HCT116 (cell line): ENCODE results near the gene LCE2B. TPM values are rescaled to one million over a fixed set of nuclear protein-coding genes. Genes with fewer than 3 reads are reported as not detected.

Source experiments
- ATAC-seq: fragments of 200-7000 bp; cut with Tn5 transposase; 2 replicates; pipeline ENCODE4 v1.9.1; 2020; ENCODE audit warnings: mild to moderate bottlenecking, moderate library complexity
- BruUV-seq: library from RNA; stranded (reverse); fragments of 400-500 nt; replicated peaks from 2 replicates; lab custom pipeline; 2021; lab: Mats Ljungman, UMichigan
- CTCF ChIA-PET: fragments of 300-600 bp; sonication (Branson Sonifier 250); formaldehyde crosslinking; loops from one replicate; lab custom pipeline; 2021; ENCODE audit warnings: antibody characterized with exemption; lab: Charles Lee
- POLR2A ChIA-PET: fragments of 300-600, 350-600 bp; sonication (Branson Sonifier 250); formaldehyde crosslinking; loops from one replicate; lab custom pipeline; 2021; ENCODE audit warnings: antibody characterized with exemption; lab: Charles Lee
- RAD21 ChIA-PET, 2 experiments: fragments of 300-600 bp; sonication (Branson Sonifier 250); formaldehyde crosslinking; loops; one replicate each; lab custom pipeline; 2023; ENCODE audit warnings: low total read pairs in 2 of 2; ENCODE audit not compliant: uncharacterized antibody in 2 of 2, unreplicated experiment in 2 of 2, low non-redundant PET in 1 of 2; lab: Charles Lee
- DNase-seq: peaks from one replicate; pipeline ENCODE4 v3.0.0-alpha.2; 2010; ENCODE audit warnings: low read depth, low spot score
- H2AFZ ChIP-seq: fragments of 200-600 bp; shearing (Covaris generic), sonication (generic); 2 replicates; pipeline ENCODE4 v1.6.1; 2017; ENCODE audit warnings: low read depth, mixed run types, mixed read lengths, antibody characterized with exemption, low read length; ENCODE audit not compliant: poor library complexity, severe bottlenecking
- H3K27ac ChIP-seq: 2 replicates; pipeline ENCODE4 v1.5.1; 2012; ENCODE audit warnings: low read depth, low read length
- H3K27me3 ChIP-seq: fragments of 200-600 bp; sonication (generic); 2 replicates; pipeline ENCODE4 v1.6.1; 2016; ENCODE audit warnings: mixed run types, low read length, mixed read lengths; ENCODE audit not compliant: insufficient read depth
- H3K36me3 ChIP-seq, 2 experiments: fragments of 200-500 bp in 1 of 2; fragments of 200-600 bp in 1 of 2; sonication (Bioruptor generic) in 1 of 2; sonication (generic) in 1 of 2; 2 replicates each; pipeline versions ENCODE4 v1.5.1 to v1.6.1; 2014 to 2016; ENCODE audit warnings: low read length in 2 of 2, inconsistent platforms in 1 of 2, mixed read lengths in 1 of 2, mixed run types in 1 of 2; ENCODE audit not compliant: insufficient read depth in 2 of 2, control insufficient read depth in 1 of 2
- H3K4me1 ChIP-seq, 2 experiments: fragments of 200-600 bp in 1 of 2; sonication (generic) in 1 of 2; 2 replicates each; pipeline versions ENCODE4 v1.5.1 to v1.6.1; 2012 to 2017; ENCODE audit warnings: low read length in 2 of 2, inconsistent platforms in 1 of 2, mild to moderate bottlenecking in 1 of 2, mixed read lengths in 1 of 2, mixed run types in 1 of 2, moderate library complexity in 1 of 2; ENCODE audit not compliant: insufficient read depth in 2 of 2, control insufficient read depth in 1 of 2
- H3K4me2 ChIP-seq: fragments of 200-600 bp; sonication (generic); 2 replicates; pipeline ENCODE4 v1.6.1; 2017; ENCODE audit warnings: mixed run types, low read length, mixed read lengths
- H3K4me3 ChIP-seq, 2 experiments: fragments of 200-600 bp in 1 of 2; sonication (generic) in 1 of 2; replicated peaks in 1 of 2; 2 replicates each; pipeline ENCODE4 v1.5.1; 2011 to 2016; ENCODE audit warnings: low read length in 2 of 2, control low read depth in 1 of 2, low read depth in 1 of 2, mild to moderate bottlenecking in 1 of 2, mixed read lengths in 1 of 2, mixed run types in 1 of 2
- H3K79me2 ChIP-seq: fragments of 200-600 bp; sonication (generic); 2 replicates; pipeline ENCODE4 v1.6.1; 2017; ENCODE audit warnings: mild to moderate bottlenecking, mixed run types, low read length, moderate library complexity, mixed read lengths; ENCODE audit not compliant: insufficient read depth
- H3K9ac ChIP-seq: fragments of 200-600 bp; sonication (generic); 2 replicates; pipeline ENCODE4 v1.6.1; 2016; ENCODE audit warnings: low read length, mixed read lengths
- H3K9me2 ChIP-seq: fragments of 200-600 bp; sonication (generic), shearing (Covaris generic); 2 replicates; pipeline ENCODE4 v1.6.1; 2017; ENCODE audit warnings: mixed run types, mild to moderate bottlenecking, moderate library complexity; ENCODE audit not compliant: insufficient read depth
- H3K9me3 ChIP-seq, 2 experiments: fragments of 200-500 bp in 1 of 2; fragments of 200-600 bp in 1 of 2; sonication (Bioruptor generic) in 1 of 2; sonication (generic) in 1 of 2; 2 replicates each; pipeline ENCODE4 v1.6.1; 2014 to 2017; ENCODE audit warnings: low read length in 2 of 2, mixed read lengths in 2 of 2, inconsistent platforms in 1 of 2, low read depth in 1 of 2, mild to moderate bottlenecking in 1 of 2, mixed run types in 1 of 2, moderate library complexity in 1 of 2; ENCODE audit not compliant: control insufficient read depth in 1 of 2, insufficient read depth in 1 of 2
- H4K20me1 ChIP-seq: fragments of 200-600 bp; sonication (generic), shearing (Covaris generic); 2 replicates; pipeline ENCODE4 v1.6.1; 2017; ENCODE audit warnings: mixed run types, mild to moderate bottlenecking, moderate library complexity; ENCODE audit not compliant: insufficient read depth
- CTCF ChIP-seq, 3 experiments: fragments of 200-600 bp in 1 of 3; sonication (generic) in 1 of 3; IDR thresholded peaks in 2 of 3; conservative IDR thresholded peaks in 1 of 3; 2 replicates each; pipeline ENCODE4 v1.5.1; 2012 to 2017; ENCODE audit warnings: low read depth in 2 of 3, low read length in 2 of 3, antibody characterized with exemption in 1 of 3, borderline replicate concordance in 1 of 3, control low read depth in 1 of 3, mild to moderate bottlenecking in 1 of 3, mixed read lengths in 1 of 3, mixed run types in 1 of 3, moderate library complexity in 1 of 3; ENCODE audit not compliant: insufficient read depth in 1 of 3
- EZH2 ChIP-seq: fragments of 200-600 bp; sonication (generic); IDR thresholded peaks from 2 replicates; pipeline ENCODE4 v1.6.1; 2017; ENCODE audit warnings: antibody characterized with exemption, mixed run types
- EZH2phosphoT487 ChIP-seq: fragments of 200-600 bp; IDR thresholded peaks from 2 replicates; pipeline ENCODE4 v1.6.1; 2018; ENCODE audit warnings: antibody characterized with exemption, borderline replicate concordance
- POLR2A ChIP-seq: IDR thresholded peaks from 2 replicates; pipeline ENCODE4 v1.7.0; 2011; ENCODE audit warnings: borderline replicate concordance; ENCODE audit not compliant: insufficient read depth, insufficient read length; ENCODE audit errors: extremely low read depth
- intact Hi-C: fragments of 100-400 bp; cut with micrococcal nuclease; formaldehyde crosslinking; loops from 2 replicates; pipeline ENCODE4 v1.10.0; 2022
- total RNA-seq: library from RNA; stranded (reverse); gene quantifications from one replicate; pipeline ENCODE4 v1.2.1, GENCODE V29; 2021; ENCODE audit not compliant: unreplicated experiment
- TF ChIP-seq, protein P1 (sequence below): IDR thresholded peaks from 2 replicates; pipeline ENCODE4 v1.6.1; 2012; ENCODE audit warnings: low read depth

LCE2B gene
- total RNA-seq, 1 experiment from 2014 or later, result not detected

GRCh38 chr1:152683846-152684245 is 2.1 kb upstream of the LCE2B start (continued):
- TF ChIP-seq, protein P1, sequence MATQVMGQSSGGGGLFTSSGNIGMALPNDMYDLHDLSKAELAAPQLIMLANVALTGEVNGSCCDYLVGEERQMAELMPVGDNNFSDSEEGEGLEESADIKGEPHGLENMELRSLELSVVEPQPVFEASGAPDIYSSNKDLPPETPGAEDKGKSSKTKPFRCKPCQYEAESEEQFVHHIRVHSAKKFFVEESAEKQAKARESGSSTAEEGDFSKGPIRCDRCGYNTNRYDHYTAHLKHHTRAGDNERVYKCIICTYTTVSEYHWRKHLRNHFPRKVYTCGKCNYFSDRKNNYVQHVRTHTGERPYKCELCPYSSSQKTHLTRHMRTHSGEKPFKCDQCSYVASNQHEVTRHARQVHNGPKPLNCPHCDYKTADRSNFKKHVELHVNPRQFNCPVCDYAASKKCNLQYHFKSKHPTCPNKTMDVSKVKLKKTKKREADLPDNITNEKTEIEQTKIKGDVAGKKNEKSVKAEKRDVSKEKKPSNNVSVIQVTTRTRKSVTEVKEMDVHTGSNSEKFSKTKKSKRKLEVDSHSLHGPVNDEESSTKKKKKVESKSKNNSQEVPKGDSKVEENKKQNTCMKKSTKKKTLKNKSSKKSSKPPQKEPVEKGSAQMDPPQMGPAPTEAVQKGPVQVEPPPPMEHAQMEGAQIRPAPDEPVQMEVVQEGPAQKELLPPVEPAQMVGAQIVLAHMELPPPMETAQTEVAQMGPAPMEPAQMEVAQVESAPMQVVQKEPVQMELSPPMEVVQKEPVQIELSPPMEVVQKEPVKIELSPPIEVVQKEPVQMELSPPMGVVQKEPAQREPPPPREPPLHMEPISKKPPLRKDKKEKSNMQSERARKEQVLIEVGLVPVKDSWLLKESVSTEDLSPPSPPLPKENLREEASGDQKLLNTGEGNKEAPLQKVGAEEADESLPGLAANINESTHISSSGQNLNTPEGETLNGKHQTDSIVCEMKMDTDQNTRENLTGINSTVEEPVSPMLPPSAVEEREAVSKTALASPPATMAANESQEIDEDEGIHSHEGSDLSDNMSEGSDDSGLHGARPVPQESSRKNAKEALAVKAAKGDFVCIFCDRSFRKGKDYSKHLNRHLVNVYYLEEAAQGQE, result no peak
- TF ChIP-seq EZH2phosphoT487 (no peak), POLR2A (no peak), CTCF (IDR thresholded peaks at IDR 0.05 in 2 of 3, conservative IDR thresholded peaks at IDR 0.05 in 1 of 3; ENCODE audit: borderline replicate concordance in 1 of 3, insufficient read depth in 1 of 3, low read depth in 2 of 3, low read length in 2 of 3) (no peak)

GRCh38 chr1:152697701-152698600 is 12.0 kb downstream of the LCE2B start, which contains the start of gene LCE2A:
TSS of gene LCE2A (plus strand) at chr1:152698345. CDS start at chr1:152698902, 557 bp downstream.
- Histone ChIP-seq H3K9me3 (no peaks in the 10 kb centered on the region), H3K9ac (no peak within 1 kb of the TSS), H3K4me1 (no peaks in the 10 kb centered on the region), H3K36me3 (no peaks in the 10 kb centered on the region), H3K27me3 (peaks cover 37% of the 10 kb centered on the region), H2AFZ (no peak within 1 kb of the TSS), H3K9me2 (no peaks in the 10 kb centered on the region), H4K20me1 (no peaks in the 10 kb centered on the region), H3K4me3 (no peak within 1 kb of the TSS), H3K4me2 (no peak within 1 kb of the TSS), H3K79me2 (no peaks in the 10 kb centered on the region), H3K27ac (no peak within 1 kb of the TSS)
- ATAC-seq (no peak), DNase-seq (no peak)
- ChIA-PET RAD21 (interaction anchor here in 1 of 2 experiments (0.6 kb wide), 1 partner anchor 15 kb away, joined by 4 read pairs; no protein-coding TSS in a partner anchor), POLR2A (no interaction called here), CTCF (no interaction called here)
- intact Hi-C loops, result no loop called here
- no TSS peak for BruUV-seq
- TF ChIP-seq CTCF (IDR thresholded peaks at IDR 0.05 in 2 of 3, conservative IDR thresholded peaks at IDR 0.05 in 1 of 3; ENCODE audit: borderline replicate concordance in 1 of 3, insufficient read depth in 1 of 3, low read depth in 2 of 3, low read length in 2 of 3), result no peak
- TF ChIP-seq, protein P1, result no peak
- TF ChIP-seq EZH2, result no peak
- no peak for TF ChIP-seq EZH2phosphoT487
